D721Med (cell line): ENCODE measurements around the gene TLL1.

ENCODE experiments used
- DNase-seq: peaks from one replicate; pipeline ENCODE4 v3.0.0; 2011; ENCODE audit warnings: low spot score; ENCODE audit not compliant: insufficient read length
- FAIRE-seq: peaks from 2 replicates; lab custom pipeline; 2011; peaks lifted over from hg19 to GRCh38; lab: Jason Lieb, UNC
- TF ChIP-seq, protein P1 (sequence below): IDR thresholded peaks from 2 replicates; pipeline ENCODE4 v1.5.1; 2012; ENCODE audit warnings: mild to moderate bottlenecking, control low read depth; ENCODE audit not compliant: insufficient read depth; ENCODE audit errors: missing control alignments

TLL1 gene

DNA sequence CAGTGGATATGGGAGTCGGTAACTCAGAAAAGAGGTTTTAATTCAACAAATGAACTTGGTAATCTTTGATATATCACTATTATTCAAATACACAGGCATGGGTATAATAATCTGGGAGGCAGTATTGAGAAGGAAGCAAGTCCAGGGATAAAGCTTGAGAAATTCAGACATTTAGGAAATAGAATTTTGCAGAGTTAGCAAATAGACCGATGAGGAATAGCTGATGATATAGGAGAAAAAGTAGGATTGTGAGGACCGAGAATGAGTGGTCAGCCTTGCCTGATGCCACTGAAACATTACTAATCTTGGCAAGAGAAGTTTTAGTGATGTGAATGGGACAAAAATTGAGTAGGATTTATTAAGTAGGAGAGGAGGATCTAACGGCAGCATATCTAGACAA, 71.9 kb downstream of the TLL1 start:
- DNase-seq (no peak), FAIRE-seq (no peak)
- TF ChIP-seq, protein P1, sequence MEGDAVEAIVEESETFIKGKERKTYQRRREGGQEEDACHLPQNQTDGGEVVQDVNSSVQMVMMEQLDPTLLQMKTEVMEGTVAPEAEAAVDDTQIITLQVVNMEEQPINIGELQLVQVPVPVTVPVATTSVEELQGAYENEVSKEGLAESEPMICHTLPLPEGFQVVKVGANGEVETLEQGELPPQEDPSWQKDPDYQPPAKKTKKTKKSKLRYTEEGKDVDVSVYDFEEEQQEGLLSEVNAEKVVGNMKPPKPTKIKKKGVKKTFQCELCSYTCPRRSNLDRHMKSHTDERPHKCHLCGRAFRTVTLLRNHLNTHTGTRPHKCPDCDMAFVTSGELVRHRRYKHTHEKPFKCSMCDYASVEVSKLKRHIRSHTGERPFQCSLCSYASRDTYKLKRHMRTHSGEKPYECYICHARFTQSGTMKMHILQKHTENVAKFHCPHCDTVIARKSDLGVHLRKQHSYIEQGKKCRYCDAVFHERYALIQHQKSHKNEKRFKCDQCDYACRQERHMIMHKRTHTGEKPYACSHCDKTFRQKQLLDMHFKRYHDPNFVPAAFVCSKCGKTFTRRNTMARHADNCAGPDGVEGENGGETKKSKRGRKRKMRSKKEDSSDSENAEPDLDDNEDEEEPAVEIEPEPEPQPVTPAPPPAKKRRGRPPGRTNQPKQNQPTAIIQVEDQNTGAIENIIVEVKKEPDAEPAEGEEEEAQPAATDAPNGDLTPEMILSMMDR: no peak

DNA sequence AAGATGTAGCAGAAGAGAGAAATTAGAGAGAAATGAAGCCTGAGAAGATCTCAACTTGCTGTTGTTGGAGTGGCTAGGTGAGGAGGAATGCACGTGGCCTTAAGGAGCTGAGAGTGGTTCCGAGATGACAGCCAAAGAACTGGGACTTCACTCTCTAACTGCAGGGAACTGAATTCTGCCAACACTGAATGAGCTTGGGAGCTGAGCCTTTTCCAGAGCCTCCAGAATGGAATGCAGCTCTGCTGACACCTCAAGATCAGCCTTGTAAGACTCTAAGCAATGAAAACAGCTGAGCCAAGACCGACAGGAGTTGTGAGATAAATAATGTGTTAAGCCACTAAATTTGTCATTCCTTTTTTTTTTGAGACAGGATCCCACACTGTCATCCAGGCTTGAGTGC, 73.0 kb downstream of the TLL1 start:
- TF ChIP-seq, protein P1: no peak
- FAIRE-seq (no peak), DNase-seq (no peak)

DNA sequence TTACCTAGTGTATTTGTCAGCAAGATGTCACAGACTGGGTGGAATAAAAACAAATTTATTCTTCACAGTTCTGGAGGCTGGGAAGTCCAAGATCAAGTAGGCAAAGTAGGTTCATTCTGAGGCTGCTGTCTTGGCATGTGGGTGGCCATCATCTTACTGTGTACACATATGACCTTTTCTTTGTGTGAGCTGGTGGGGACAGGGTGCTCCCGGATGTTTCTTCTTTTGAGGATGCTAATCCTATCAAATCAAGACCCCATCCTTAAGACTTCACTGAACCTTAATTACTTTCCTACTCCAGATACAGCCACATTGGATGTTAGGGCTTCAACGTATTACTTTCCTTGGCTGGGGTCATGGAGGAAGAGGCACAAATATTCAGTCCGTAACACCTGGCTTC, 74.0 kb downstream of the TLL1 start:
- DNase-seq: no peak
- TF ChIP-seq, protein P1: no peak
- no peak for FAIRE-seq

DNA sequence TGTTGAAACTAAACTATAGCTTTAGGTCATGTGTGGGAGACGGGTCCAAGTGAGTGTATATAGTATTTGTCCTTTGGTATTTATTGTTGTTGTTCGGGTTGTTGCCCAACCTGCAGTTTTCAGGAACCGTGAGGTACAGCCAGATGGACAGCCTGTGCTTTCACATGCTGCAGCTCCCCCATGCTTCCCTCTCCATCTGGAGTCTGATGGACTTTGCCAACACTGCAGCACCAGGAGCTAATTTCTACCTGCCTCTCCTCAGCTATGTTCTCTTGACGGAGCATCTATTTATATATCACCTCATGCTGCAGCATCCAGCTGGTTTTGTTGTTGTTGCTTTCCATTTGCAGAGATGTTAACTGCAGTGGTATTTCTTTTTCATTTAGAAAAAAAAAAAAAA, 80.1 kb downstream of the TLL1 start:
- FAIRE-seq (no peak), DNase-seq (no peak)
- TF ChIP-seq, protein P1: no peak

DNA sequence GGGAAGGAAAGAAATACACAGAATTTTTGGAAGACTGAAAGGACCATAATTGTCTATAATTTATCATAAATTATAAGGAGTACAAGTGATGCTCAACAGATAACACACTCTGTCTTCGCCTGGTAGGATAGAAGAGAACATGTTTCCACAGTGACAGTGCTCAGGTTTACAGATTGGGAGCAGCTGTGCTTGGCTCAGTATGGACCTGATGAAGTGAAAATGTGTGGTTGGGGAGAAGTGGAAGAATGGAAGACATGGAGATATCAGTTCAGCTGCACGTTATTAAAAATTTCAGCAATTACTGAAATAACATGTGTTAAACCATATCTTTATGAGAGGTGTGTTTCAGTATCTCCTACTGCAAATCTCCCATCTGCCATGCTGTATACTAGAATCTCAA, 90.6 kb downstream of the TLL1 start:
- DNase-seq: no peak
- TF ChIP-seq, protein P1: no peak

DNA sequence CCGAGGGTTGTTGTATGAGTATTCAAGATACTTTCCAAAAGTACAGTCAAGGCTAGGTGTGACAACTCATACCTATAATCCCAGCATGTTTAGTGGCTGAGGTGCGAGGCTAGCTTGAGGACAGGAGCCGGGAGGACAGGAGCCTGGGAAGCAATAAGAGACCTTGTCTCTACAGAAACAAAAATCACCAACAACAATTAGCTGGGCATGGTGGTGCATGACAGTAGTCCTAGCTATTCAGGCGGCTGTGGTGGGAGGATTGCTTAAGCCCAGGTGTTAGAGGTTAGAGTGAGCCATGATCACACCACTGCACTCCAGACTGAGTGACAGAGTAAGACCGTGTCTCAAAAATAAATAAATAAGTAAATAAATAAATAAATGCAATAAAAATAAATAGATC, 91.6 kb downstream of the TLL1 start:
- DNase-seq (no peak), FAIRE-seq (no peak)
- TF ChIP-seq, protein P1: no peak

More for the DNA sequence above, 90.6 kb downstream of the TLL1 start:
- no peak for FAIRE-seq

DNA sequence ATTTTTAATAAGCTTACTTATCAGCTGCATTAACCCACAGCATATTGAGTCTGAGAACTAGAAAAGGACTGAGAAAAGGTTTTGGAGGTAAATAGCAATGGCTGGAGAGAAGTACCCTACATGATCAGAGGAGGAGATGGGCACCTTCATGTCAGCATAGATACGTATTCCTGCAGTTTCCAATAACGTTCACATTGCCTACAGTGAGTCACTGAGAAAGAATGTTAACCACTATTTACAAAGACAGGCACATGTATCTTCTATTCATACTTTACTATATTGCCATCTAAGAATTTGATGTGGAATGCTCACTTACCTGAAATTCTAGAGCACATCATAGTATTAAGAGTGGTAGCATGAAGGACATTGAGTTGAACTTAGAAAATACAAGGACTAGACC, 92.5 kb downstream of the TLL1 start:
- FAIRE-seq (no peak), DNase-seq (no peak)
- TF ChIP-seq, protein P1: no peak
